Measurements from ENCODE around the gene CDH23. TPM values are rescaled to one million over a fixed set of nuclear protein-coding genes. Genes with fewer than 3 reads are reported as not detected.

The CDH23 gene
- total RNA-seq, 1 experiment from 2014 or later, result 0.06 TPM

- DNase-seq (ENCODE audit: low read depth), result no peak
Observed at GRCh38 chr10:71790749-71791440, 394.2 kb downstream of the CDH23 start.

GRCh38 chr10:71795248-71795647 is 398.5 kb downstream of the CDH23 start:
- peak; percentile 15 for DNase-seq (ENCODE audit: low read depth)

GRCh38 chr10:71796749-71797405 is 400.2 kb downstream of the CDH23 start:
- no peak for DNase-seq (ENCODE audit: low read depth)

GRCh38 chr10:71797533-71798307 is 401.0 kb downstream of the CDH23 start:
- DNase-seq (ENCODE audit: low read depth), result no peak

DNA sequence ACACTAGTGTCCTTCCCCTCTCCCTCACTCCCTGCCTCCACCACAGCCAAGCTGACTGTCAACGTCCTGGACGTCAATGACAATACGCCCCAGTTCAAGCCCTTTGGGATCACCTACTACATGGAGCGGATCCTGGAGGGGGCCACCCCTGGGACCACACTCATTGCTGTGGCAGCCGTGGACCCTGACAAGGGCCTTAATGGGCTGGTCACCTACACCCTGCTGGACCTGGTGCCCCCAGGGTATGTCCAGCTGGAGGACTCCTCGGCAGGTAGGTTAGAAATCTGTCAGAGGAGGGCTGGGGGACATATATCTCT is 401.5 kb downstream of the CDH23 start:
- DNase-seq (ENCODE audit: low read depth), result no peak

- DNase-seq (ENCODE audit: low read depth), result no peak
Observed at GRCh38 chr10:71799112-71799511, 402.4 kb downstream of the CDH23 start.

DNA sequence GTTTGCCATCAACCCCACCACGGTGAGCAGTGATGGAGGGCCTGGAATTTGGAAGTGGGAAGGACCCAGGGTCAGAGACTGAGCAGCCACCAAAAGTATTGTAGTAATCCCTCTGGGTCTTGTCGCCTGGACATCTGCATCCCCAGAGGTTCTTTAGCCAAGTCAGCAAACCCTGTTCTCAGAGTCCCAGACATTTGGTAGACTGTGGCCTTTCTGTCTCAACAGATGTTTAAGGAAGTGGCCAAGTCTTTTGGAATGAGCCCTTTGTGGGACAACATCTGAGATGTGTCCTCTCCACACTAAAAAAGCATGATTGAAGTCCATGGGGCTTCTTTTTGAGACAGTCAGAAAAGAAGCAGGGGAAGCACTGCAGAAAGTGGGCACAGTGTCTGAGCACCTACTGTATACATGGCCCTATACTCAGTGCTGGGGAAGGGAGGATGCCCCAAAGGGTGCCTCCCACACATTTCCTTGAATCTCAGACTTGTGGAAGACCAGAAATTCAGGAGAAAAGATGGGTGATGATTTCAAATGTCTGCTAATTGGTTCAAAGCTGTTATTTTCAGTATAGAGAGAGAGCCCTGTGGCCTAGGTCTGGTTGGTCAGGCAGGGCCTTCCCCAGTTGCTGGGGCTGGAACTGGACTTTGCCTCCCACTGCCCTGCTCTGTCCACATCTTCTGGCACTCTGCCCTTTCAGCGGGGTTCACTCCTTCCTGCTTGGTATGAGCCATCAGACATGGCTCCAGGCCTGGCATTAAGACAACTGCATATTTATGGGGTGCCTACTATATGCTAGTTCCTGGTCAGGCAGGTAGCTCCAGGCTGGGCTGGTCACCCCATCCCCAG is 403.1 kb downstream of the CDH23 start:
- DNase-seq (ENCODE audit: low read depth), result no peak

GRCh38 chr10:71801361-71801760 is 404.6 kb downstream of the CDH23 start:
- no peak for DNase-seq (ENCODE audit: low read depth)

- no peak for DNase-seq (ENCODE audit: low read depth)
Observed at GRCh38 chr10:71802235-71802634, 405.5 kb downstream of the CDH23 start.

GRCh38 chr10:71802715-71803488 is 406.2 kb downstream of the CDH23 start:
- no peak for DNase-seq (ENCODE audit: low read depth)

- DNase-seq (ENCODE audit: low read depth), result no peak
Observed at GRCh38 chr10:71804077-71804476, 407.4 kb downstream of the CDH23 start.

- DNase-seq (ENCODE audit: low read depth), result no peak
Observed at GRCh38 chr10:71805776-71806703, 409.3 kb downstream of the CDH23 start.

- DNase-seq (ENCODE audit: low read depth), result no peak
Observed at GRCh38 chr10:71806704-71807556, 410.2 kb downstream of the CDH23 start.

DNA sequence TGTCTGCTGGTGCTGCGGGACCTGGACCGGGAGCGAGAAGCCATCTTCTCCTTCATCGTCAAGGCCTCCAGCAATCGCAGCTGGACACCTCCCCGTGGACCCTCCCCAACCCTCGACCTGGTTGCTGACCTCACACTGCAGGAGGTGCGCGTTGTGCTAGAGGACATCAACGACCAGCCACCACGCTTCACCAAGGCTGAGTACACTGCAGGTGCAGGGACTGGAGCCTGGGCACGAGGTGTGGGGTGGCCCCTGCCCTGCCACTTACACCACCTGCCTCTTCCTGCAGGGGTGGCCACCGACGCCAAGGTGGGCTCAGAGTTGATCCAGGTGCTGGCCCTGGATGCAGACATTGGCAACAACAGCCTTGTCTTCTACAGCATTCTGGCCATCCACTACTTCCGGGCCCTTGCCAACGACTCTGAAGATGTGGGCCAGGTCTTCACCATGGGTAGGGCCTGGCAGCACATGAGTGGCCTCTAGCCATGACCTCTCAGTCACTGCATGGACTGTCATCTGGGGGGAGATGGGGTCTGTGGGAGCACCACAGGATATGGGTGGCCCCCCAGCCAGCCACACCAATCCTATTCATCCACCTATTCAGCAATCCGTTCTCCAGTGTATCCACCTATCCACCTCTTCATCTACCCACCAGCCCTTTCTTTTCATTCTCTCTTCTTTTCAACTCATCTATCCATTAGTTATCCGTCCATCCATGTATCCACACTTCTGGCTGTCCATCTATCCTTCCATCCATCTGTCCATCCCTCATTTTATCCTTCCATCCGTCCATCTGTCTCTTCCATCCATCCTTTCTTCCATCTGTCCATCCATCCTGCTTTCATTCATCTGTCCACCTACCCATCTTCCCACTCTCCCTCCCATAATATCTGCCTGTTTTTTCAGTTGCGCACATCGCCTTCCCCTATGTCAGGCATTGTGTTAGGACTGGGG is 411.1 kb downstream of the CDH23 start:
- DNase-seq (ENCODE audit: low read depth), result no peak

GRCh38 chr10:71809628-71810027 is 412.9 kb downstream of the CDH23 start:
- DNase-seq (ENCODE audit: low read depth), result no peak

DNA sequence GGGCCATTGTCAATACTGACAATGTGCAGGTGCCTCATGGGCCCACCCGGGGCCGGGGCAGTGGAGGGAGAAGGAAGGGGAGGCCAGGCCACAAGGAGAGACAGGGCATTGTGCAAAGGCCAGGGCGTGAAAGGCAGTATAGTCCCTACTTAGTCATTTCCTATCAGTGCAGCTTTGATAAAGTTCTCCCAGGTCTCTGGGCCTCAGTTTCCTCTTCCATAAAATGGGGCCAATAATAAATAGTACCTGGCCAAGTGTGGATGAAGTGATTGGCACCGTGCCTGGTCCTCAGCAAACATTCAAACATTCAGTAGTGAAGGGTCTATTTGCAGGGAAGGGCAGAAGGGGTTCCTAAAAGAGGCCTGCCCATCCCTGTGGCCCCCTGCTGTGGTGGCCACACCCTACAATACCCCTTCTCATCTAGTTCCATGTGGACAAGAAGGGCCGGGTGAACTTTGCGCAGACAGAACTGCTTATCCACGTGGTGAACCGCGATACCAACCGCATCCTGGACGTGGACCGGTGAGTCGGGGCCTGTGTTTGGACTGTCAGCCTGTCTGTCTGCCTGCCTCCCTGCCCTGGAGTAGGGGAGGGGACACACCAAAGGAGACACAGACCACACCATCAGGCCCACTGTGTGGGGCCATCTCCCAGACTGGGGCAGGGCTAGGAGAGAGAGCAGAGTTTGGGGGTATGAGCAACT is 413.5 kb downstream of the CDH23 start:
- DNase-seq (ENCODE audit: low read depth), result no peak

- no peak for DNase-seq (ENCODE audit: low read depth)
Observed at GRCh38 chr10:71811351-71811750, 414.6 kb downstream of the CDH23 start.
